GM23338 (cell line): Measurements from ENCODE around the gene C2orf42.

Source experiments
- CREB1 ChIP-seq: fragments of 250-450 bp; sonication (Bioruptor Pico); IDR thresholded peaks from 2 replicates; pipeline ENCODE4 v1.5.0; 2020; ENCODE audit warnings: low read depth, mild to moderate bottlenecking, moderate library complexity
- EZH2 ChIP-seq: fragments of 200-600 bp; sonication (generic); IDR thresholded peaks from one replicate; pipeline ENCODE4 v1.8.0; 2017; ENCODE audit warnings: antibody characterized with exemption, mild to moderate bottlenecking, low read depth; ENCODE audit not compliant: unreplicated experiment
- EZH2phosphoT487 ChIP-seq: fragments of 200-600 bp; sonication (generic); IDR thresholded peaks from one replicate; pipeline ENCODE4 v1.8.1; 2018; ENCODE audit warnings: antibody characterized with exemption; ENCODE audit not compliant: unreplicated experiment
- JUNB ChIP-seq: IDR thresholded peaks from one replicate; pipeline ENCODE4 v1.6.1; 2016; ENCODE audit warnings: antibody characterized with exemption; ENCODE audit not compliant: unreplicated experiment
- NANOG ChIP-seq: IDR thresholded peaks from 2 replicates; pipeline ENCODE4 v1.6.1; 2016; ENCODE audit warnings: antibody characterized with exemption, borderline replicate concordance
- POLR2AphosphoS5 ChIP-seq: IDR thresholded peaks from 2 replicates; pipeline ENCODE4 v1.6.1; 2016; ENCODE audit warnings: antibody characterized with exemption, low read depth
- STAT1 ChIP-seq: IDR thresholded peaks from one replicate; pipeline ENCODE4 v1.6.1; 2016; ENCODE audit warnings: antibody characterized with exemption; ENCODE audit not compliant: unreplicated experiment
- ZNF114 ChIP-seq: fragments of 250-450 bp; sonication (Bioruptor Pico); IDR thresholded peaks from 2 replicates; pipeline ENCODE4 v1.5.0; 2020; ENCODE audit warnings: mild to moderate bottlenecking, moderate library complexity
- ZNF331 ChIP-seq: fragments of 250-450 bp; sonication (Bioruptor Pico); IDR thresholded peaks from 2 replicates; pipeline ENCODE4 v1.5.0; 2020; ENCODE audit warnings: low read depth, mild to moderate bottlenecking, moderate library complexity
- TF ChIP-seq, protein P1 (sequence below), 2 experiments: fragments of 200-600 bp in 1 of 2; sonication (generic) in 1 of 2; conservative IDR thresholded peaks; 2 replicates each; pipeline versions ENCODE4 v1.5.1 to v1.6.1; 2016 to 2017; ENCODE audit warnings: antibody characterized with exemption in 2 of 2, low read depth in 2 of 2, mild to moderate bottlenecking in 2 of 2, moderate library complexity in 1 of 2
- TF ChIP-seq, protein P2 (sequence below): IDR thresholded peaks from 2 replicates; pipeline ENCODE4 v1.6.1; 2016; ENCODE audit warnings: antibody characterized with exemption
- TF ChIP-seq, protein P3 (sequence below): IDR thresholded peaks from one replicate; pipeline ENCODE4 v1.6.1; 2018; ENCODE audit warnings: antibody characterized with exemption; ENCODE audit not compliant: unreplicated experiment
- TF ChIP-seq, protein P4 (sequence below): fragments of 250-450 bp; sonication (Bioruptor Pico); IDR thresholded peaks from 2 replicates; pipeline ENCODE4 v1.5.0; 2020; ENCODE audit warnings: mild to moderate bottlenecking, moderate library complexity

DNA sequence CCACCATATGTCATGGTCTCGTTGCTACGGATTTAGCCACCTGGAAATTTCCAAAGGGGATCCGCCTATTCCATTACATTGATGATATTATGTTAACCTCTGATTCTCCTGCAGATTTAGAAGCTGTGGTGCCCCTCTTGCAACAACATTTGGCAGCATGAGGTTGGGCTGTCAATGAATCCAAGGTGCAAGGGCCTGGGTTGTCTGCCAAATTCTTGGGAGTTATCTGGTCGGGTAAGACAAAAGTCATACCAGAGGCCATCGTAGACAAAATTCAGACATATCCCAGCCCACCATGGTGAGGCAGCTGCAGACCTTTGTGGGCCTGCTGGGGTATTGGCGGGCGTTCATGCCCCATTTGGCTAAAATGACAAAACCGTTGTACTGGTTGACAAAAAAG, 13.6 kb upstream of the C2orf42 start:
- TF ChIP-seq, protein P1, sequence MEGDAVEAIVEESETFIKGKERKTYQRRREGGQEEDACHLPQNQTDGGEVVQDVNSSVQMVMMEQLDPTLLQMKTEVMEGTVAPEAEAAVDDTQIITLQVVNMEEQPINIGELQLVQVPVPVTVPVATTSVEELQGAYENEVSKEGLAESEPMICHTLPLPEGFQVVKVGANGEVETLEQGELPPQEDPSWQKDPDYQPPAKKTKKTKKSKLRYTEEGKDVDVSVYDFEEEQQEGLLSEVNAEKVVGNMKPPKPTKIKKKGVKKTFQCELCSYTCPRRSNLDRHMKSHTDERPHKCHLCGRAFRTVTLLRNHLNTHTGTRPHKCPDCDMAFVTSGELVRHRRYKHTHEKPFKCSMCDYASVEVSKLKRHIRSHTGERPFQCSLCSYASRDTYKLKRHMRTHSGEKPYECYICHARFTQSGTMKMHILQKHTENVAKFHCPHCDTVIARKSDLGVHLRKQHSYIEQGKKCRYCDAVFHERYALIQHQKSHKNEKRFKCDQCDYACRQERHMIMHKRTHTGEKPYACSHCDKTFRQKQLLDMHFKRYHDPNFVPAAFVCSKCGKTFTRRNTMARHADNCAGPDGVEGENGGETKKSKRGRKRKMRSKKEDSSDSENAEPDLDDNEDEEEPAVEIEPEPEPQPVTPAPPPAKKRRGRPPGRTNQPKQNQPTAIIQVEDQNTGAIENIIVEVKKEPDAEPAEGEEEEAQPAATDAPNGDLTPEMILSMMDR (conservative IDR thresholded peaks at IDR 0.05; ENCODE audit: low read depth in 2 of 2), result no peak
- TF ChIP-seq POLR2AphosphoS5, result no peak
- no peak for TF ChIP-seq EZH2
- no peak for TF ChIP-seq ZNF114
- TF ChIP-seq, protein P2, sequence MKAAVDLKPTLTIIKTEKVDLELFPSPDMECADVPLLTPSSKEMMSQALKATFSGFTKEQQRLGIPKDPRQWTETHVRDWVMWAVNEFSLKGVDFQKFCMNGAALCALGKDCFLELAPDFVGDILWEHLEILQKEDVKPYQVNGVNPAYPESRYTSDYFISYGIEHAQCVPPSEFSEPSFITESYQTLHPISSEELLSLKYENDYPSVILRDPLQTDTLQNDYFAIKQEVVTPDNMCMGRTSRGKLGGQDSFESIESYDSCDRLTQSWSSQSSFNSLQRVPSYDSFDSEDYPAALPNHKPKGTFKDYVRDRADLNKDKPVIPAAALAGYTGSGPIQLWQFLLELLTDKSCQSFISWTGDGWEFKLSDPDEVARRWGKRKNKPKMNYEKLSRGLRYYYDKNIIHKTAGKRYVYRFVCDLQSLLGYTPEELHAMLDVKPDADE, result no peak
- TF ChIP-seq EZH2phosphoT487, result no peak
- no peak for TF ChIP-seq CREB1 (CRISPR knock-in tag)
- TF ChIP-seq, protein P3, sequence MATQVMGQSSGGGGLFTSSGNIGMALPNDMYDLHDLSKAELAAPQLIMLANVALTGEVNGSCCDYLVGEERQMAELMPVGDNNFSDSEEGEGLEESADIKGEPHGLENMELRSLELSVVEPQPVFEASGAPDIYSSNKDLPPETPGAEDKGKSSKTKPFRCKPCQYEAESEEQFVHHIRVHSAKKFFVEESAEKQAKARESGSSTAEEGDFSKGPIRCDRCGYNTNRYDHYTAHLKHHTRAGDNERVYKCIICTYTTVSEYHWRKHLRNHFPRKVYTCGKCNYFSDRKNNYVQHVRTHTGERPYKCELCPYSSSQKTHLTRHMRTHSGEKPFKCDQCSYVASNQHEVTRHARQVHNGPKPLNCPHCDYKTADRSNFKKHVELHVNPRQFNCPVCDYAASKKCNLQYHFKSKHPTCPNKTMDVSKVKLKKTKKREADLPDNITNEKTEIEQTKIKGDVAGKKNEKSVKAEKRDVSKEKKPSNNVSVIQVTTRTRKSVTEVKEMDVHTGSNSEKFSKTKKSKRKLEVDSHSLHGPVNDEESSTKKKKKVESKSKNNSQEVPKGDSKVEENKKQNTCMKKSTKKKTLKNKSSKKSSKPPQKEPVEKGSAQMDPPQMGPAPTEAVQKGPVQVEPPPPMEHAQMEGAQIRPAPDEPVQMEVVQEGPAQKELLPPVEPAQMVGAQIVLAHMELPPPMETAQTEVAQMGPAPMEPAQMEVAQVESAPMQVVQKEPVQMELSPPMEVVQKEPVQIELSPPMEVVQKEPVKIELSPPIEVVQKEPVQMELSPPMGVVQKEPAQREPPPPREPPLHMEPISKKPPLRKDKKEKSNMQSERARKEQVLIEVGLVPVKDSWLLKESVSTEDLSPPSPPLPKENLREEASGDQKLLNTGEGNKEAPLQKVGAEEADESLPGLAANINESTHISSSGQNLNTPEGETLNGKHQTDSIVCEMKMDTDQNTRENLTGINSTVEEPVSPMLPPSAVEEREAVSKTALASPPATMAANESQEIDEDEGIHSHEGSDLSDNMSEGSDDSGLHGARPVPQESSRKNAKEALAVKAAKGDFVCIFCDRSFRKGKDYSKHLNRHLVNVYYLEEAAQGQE, result no peak
- TF ChIP-seq STAT1, result no peak
- TF ChIP-seq, protein P4, sequence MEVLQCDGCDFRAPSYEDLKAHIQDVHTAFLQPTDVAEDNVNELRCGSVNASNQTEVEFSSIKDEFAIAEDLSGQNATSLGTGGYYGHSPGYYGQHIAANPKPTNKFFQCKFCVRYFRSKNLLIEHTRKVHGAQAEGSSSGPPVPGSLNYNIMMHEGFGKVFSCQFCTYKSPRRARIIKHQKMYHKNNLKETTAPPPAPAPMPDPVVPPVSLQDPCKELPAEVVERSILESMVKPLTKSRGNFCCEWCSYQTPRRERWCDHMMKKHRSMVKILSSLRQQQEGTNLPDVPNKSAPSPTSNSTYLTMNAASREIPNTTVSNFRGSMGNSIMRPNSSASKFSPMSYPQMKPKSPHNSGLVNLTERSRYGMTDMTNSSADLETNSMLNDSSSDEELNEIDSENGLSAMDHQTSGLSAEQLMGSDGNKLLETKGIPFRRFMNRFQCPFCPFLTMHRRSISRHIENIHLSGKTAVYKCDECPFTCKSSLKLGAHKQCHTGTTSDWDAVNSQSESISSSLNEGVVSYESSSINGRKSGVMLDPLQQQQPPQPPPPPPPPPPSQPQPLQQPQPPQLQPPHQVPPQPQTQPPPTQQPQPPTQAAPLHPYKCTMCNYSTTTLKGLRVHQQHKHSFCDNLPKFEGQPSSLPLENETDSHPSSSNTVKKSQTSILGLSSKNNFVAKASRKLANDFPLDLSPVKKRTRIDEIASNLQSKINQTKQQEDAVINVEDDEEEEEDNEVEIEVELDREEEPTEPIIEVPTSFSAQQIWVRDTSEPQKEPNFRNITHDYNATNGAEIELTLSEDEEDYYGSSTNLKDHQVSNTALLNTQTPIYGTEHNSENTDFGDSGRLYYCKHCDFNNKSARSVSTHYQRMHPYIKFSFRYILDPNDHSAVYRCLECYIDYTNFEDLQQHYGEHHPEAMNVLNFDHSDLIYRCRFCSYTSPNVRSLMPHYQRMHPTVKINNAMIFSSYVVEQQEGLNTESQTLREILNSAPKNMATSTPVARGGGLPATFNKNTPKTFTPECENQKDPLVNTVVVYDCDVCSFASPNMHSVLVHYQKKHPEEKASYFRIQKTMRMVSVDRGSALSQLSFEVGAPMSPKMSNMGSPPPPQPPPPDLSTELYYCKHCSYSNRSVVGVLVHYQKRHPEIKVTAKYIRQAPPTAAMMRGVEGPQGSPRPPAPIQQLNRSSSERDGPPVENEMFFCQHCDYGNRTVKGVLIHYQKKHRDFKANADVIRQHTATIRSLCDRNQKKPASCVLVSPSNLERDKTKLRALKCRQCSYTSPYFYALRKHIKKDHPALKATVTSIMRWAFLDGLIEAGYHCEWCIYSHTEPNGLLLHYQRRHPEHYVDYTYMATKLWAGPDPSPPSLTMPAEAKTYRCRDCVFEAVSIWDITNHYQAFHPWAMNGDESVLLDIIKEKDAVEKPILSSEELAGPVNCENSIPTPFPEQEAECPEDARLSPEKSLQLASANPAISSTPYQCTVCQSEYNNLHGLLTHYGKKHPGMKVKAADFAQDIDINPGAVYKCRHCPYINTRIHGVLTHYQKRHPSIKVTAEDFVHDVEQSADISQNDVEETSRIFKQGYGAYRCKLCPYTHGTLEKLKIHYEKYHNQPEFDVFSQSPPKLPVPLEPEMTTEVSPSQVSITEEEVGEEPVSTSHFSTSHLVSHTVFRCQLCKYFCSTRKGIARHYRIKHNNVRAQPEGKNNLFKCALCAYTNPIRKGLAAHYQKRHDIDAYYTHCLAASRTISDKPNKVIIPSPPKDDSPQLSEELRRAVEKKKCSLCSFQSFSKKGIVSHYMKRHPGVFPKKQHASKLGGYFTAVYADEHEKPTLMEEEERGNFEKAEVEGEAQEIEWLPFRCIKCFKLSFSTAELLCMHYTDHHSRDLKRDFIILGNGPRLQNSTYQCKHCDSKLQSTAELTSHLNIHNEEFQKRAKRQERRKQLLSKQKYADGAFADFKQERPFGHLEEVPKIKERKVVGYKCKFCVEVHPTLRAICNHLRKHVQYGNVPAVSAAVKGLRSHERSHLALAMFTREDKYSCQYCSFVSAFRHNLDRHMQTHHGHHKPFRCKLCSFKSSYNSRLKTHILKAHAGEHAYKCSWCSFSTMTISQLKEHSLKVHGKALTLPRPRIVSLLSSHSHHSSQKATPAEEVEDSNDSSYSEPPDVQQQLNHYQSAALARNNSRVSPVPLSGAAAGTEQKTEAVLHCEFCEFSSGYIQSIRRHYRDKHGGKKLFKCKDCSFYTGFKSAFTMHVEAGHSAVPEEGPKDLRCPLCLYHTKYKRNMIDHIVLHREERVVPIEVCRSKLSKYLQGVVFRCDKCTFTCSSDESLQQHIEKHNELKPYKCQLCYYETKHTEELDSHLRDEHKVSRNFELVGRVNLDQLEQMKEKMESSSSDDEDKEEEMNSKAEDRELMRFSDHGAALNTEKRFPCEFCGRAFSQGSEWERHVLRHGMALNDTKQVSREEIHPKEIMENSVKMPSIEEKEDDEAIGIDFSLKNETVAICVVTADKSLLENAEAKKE (CRISPR knock-in tag), result no peak
- no peak for TF ChIP-seq JUNB
- no peak for TF ChIP-seq ZNF331 (CRISPR knock-in tag)
- TF ChIP-seq NANOG, result no peak
